LNCaP clone FGC (cell line): ENCODE results near the gene RABL2B.
"Not testable (repeated sequence)": the region's sequence is repeated elsewhere in the genome, so short reads cannot be mapped to it uniquely, and the experiment has no call there.

ENCODE experiments used
- DNase-seq: peaks from one replicate; pipeline ENCODE4 v3.0.0-alpha.2; 2011; ENCODE audit warnings: low read depth
- H3K4me3 ChIP-seq: 2 replicates; pipeline ENCODE4 v1.5.1; 2011; ENCODE audit warnings: mild to moderate bottlenecking, low read depth, low read length, control low read depth
- CTCF ChIP-seq: IDR thresholded peaks from 2 replicates; pipeline ENCODE4 v1.5.1; 2012; ENCODE audit warnings: mild to moderate bottlenecking; ENCODE audit not compliant: control insufficient read depth, insufficient read depth; ENCODE audit errors: extremely low read depth

RABL2B gene

DNA sequence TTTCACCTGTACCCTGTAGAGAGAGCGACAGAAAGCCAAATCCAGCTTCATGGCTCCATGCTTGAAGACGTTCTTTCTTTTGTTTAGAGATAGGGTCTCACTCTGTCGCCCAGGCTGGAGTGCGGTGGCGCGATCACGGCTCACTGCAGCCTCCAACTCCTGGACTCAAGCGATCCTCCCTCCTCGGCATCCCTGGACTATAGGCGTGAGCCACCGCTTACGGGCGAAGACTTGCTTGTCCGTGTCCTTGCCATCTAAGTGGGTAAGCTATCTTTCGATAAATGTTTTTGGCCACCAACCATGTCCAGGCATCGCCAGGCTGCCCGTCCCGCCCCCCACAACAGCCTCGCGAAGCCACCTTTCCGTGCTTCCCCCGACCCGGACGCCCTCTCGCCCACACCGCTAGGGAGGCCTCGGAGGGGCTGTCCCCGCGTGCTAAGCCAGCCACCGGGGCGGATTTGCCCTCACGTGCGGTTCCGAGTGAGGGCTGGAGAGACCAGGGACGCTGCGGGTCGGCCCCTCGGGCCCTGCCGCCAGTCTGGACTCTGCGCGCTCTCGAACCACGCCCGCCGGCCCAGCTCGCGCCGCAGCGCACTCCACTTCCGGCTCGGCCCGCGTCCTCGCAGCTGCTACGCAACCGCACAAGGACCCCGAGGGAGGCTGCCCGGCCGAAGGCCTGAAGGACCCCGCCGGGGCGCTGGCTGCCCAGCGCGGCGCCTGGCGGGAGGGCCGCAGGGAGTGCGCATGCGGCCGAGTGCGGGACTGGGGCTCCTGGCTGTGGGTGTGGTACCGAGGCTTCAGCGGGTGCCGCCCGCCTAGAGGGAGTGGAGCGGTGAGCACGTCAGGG is at the start of gene RABL2B:
TSS of gene RABL2B (minus strand) at position 604 of the 847 bp plus-strand sequence. CDS start 1,342 bp downstream, outside the sequence.
- H3K4me3 ChIP-seq: peak within 1 kb of the TSS; percentile 54
- DNase-seq: peak; percentile 46

DNA sequence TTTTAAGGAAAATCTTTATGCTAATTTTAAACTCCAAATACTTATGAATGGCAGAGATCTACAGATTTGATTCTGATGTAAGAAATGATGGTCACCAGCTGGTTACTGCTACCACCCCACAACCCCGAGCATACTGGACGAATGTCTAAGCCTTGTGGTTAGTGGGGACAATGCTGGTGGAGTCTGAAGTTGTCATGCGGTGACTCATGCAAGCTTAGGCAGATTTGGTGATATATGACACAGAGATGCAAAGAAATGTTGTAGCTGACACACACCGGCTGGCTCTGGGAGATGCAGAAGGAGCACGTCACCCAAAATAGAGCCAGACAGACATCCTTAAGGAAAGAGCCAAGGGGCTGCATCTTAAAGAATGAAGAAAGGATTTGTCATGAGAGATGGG is 3.5 kb upstream of the RABL2B start:
- not testable (repeated sequence) for H3K4me3 ChIP-seq, DNase-seq

GRCh38 chr22:50785289-50785688 is 1.9 kb upstream of the RABL2B start:
- not testable (repeated sequence) for H3K4me3 ChIP-seq, DNase-seq

- not testable (repeated sequence) for DNase-seq
- H3K4me3 ChIP-seq: peak overlapping the region; percentile 54
Observed at GRCh38 chr22:50783880-50784276, 442 bp upstream of the RABL2B start.

- H3K4me3 ChIP-seq, DNase-seq: not testable (repeated sequence)
Observed at GRCh38 chr22:50782253-50782652, 1.2 kb downstream of the RABL2B start.

DNA sequence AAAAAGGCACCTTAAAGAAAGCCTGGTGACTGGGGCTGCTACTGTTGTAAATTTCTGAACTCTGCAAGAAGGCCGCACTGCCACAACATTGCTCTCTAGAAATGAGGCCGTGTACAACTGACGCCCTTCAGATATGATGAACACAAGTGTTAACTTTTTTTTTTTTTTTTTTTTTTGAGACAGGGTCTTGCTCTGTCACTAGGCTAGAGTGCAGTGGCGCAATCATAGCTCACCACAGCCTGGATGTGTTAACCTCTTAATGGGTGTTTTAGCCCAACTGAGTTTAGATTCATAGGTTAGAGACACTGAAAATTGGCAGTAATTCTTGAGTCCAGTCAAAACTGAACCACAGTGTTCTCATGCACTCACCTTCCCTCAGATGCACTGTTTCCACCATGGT is 3.2 kb downstream of the RABL2B start:
- DNase-seq, H3K4me3 ChIP-seq: not testable (repeated sequence)

GRCh38 chr22:50777631-50778030 is 5.8 kb downstream of the RABL2B start:
- H3K4me3 ChIP-seq, DNase-seq: not testable (repeated sequence)

DNA sequence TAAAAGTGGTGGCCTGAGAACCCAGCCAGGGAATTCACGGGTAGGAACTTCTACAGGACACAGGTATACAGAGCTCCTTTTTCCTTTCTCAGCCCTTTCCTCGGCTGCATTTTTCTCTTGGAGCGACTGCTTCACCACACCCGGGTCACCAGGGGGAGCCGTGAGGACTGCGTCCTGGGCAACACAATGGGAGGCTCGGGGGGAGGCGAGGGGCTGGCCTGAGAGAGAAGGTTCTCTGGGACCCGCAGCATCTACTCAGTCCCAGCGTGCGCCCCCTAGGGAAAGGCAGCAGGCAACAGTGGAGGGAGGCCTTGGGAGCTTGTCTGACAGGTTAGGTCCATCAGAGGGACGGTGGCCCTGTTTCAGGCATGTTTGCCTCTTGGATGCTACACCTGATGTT is 8.3 kb downstream of the RABL2B start:
- not testable (repeated sequence) for DNase-seq, H3K4me3 ChIP-seq

GRCh38 chr22:50764288-50764687 is 19.1 kb downstream of the RABL2B start:
- not testable (repeated sequence) for DNase-seq, H3K4me3 ChIP-seq

More for the DNA sequence above, 8.3 kb downstream of the RABL2B start:
- TF ChIP-seq CTCF: peak; percentile 53

DNA sequence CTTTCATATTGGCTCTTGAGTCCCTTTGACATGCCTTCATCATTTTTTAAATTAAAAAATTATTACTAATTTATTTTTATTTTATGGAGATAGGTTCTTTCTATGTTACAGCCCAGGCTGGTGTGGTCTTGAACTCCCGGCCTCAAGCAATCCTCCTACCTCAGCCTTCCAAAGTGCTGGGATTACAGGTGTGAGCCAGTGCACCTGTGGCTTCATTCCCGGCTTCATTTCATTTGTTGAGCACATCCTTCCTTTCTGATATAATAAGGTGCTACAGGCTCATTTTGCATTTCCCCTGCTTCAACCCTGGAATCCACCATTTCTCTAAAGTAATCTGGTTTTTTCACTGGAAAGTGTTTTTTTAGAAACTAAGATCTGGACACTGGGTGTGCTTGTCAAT is 21.6 kb downstream of the RABL2B start:
- not testable (repeated sequence) for H3K4me3 ChIP-seq, DNase-seq

DNA sequence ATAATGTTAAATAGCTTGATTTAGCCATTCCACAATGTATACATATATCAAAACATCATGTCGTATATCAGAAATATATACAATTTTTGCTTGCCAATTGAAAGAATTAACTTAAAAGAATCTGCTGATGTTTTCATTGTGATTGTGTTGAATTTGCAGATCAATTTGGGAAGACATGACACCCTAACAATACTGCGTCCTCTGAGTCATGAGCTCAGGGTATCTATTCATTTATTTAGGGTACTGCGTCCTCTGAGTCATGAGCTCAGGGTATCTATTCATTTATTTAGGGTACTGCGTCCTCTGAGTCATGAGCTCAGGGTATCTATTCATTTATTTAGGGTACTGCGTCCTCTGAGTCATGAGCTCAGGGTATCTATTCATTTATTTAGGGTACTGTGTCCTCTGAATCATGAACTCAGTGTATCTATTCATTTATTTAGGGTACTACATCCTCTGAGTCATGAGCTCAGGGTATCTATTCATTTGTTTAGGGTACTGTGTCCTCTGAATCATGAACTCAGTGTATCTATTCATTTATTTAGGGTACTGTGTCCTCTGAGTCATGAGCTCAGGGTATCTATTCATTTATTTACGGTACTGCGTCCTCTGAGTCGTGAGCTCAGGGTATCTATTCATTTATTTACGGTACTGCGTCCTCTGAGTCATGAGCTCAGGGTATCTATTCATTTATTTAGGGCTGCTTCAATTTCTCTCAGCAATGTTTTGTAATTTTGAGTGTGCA is 23.7 kb downstream of the RABL2B start:
- H3K4me3 ChIP-seq, DNase-seq: not testable (repeated sequence)

DNA sequence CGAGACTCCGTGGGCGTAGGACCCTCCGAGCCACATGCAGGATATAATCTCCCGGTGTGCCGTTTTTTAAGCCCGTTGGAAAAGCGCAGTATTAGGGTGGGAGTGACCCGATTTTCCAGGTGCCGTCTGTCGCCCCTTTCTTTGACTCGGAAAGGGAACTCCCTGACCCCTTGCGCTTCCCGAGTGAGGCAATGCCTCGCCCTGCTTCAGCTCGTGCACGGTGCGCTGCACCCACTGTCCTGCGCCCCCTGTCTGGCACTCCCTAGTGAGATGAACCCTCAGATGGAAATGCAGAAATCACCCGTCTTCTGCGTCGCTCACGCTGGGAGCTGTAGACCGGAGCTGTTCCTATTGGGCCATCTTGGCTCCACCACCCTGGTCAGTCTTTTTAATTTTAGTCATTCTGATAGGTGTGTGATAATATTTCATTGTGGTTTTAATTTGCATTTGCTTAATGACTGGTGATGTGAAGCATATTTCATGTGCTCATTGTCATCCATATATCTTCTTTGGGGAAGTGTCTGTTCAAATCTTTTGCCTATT is 26.4 kb downstream of the RABL2B start:
- DNase-seq: peak; percentile 4

DNA sequence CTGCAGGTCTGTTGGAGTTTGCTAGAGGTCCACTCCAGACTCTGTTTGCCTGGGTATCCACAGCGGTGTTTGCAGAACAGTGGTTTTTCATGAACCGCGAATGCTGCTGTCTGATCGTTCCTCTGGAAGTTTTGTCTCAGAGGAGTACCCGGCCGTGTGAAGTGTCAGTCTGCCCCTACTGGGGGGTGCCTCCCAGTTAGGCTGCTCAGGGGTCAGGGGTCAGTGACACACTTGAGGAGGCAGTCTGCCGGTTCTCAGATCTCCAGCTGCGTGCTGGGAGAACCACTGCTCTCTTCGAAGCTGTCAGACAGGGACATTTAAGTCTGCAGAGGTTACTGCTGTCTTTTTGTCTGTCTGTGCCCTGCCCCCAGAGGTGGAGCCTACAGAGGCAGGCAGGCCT is 27.0 kb downstream of the RABL2B start:
- peak overlapping the region; percentile 51 for H3K4me3 ChIP-seq
- not testable (repeated sequence) for DNase-seq

More for the DNA sequence above, 26.4 kb downstream of the RABL2B start:
- H3K4me3 ChIP-seq: peak overlapping the region; percentile 51
- TF ChIP-seq CTCF: 0 out of 2 replicates have a peak, but pooled peaks have one; percentile 34

- not testable (repeated sequence) for H3K4me3 ChIP-seq, DNase-seq
Observed at GRCh38 chr22:50755251-50755650, 28.2 kb downstream of the RABL2B start.

- not testable (repeated sequence) for DNase-seq, H3K4me3 ChIP-seq
Observed at GRCh38 chr22:50749302-50750074, 33.9 kb downstream of the RABL2B start.

DNA sequence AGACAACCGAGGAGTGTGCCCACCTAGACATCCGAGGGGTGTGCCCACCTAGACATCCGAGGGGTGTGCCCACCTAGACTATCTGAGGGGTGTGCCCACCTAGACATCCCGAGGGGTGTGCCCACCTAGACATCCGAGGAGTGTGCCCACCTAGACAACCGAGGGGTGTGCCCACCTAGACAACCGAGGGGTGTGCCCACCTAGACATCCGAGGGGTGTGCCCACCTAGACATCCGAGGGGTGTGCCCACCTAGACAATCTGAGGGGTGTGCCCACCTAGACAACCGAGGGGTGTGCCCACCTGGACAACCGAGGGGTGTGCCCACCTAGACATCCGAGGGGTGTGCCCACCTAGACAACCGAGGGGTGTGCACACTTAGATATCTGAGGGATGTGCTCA is 34.8 kb downstream of the RABL2B start:
- DNase-seq, H3K4me3 ChIP-seq: not testable (repeated sequence)
